GM12864 (cell line): ENCODE data around the gene TSPAN12.
"Not testable (repeated sequence)": the region's sequence is repeated elsewhere in the genome, so short reads cannot be mapped to it uniquely, and the experiment has no call there.

ENCODE experiments used
- DNase-seq: peaks from one replicate; pipeline ENCODE4 v3.0.0-alpha.2; 2011; ENCODE audit warnings: low read depth
- H3K4me3 ChIP-seq: 2 replicates; pipeline ENCODE4 v1.5.1; 2011; ENCODE audit warnings: mild to moderate bottlenecking, low read depth, low read length, control low read depth
- CTCF ChIP-seq: IDR thresholded peaks from 2 replicates; pipeline ENCODE4 v1.5.1; 2011; ENCODE audit warnings: low read depth, mild to moderate bottlenecking, moderate library complexity, low read length, control low read depth, inconsistent platforms; ENCODE audit errors: missing control alignments

TSPAN12 gene

GRCh38 chr7:120785095-120785494 lies 72.8 kb downstream of the TSPAN12 start:
- no peak for DNase-seq
- no peak for TF ChIP-seq CTCF
- H3K4me3 ChIP-seq, result no peak overlapping the region

- no peak for TF ChIP-seq CTCF
- H3K4me3 ChIP-seq, result no peak overlapping the region
- DNase-seq, result no peak
Observed at GRCh38 chr7:120783721-120784120, 74.2 kb downstream of the TSPAN12 start.

GRCh38 chr7:120783273-120783672 lies 74.7 kb downstream of the TSPAN12 start:
- no peak for DNase-seq
- no peak for TF ChIP-seq CTCF
- H3K4me3 ChIP-seq, result no peak overlapping the region

GRCh38 chr7:120781924-120782323 lies 76.0 kb downstream of the TSPAN12 start:
- H3K4me3 ChIP-seq, DNase-seq: not testable (repeated sequence)

GRCh38 chr7:120780938-120781337 lies 77.0 kb downstream of the TSPAN12 start:
- DNase-seq, result no peak
- TF ChIP-seq CTCF, result no peak
- H3K4me3 ChIP-seq, result no peak overlapping the region

- not testable (repeated sequence) for DNase-seq, H3K4me3 ChIP-seq
Observed at GRCh38 chr7:120780451-120780850, 77.5 kb downstream of the TSPAN12 start.

GRCh38 chr7:120779078-120779477 lies 78.9 kb downstream of the TSPAN12 start:
- DNase-seq, H3K4me3 ChIP-seq: not testable (repeated sequence)

GRCh38 chr7:120775755-120776154 lies 82.2 kb downstream of the TSPAN12 start:
- H3K4me3 ChIP-seq, result no peak overlapping the region
- no peak for TF ChIP-seq CTCF
- DNase-seq, result no peak

- TF ChIP-seq CTCF, result no peak
- no peak overlapping the region for H3K4me3 ChIP-seq
- no peak for DNase-seq
Observed at GRCh38 chr7:120774481-120774880, 83.5 kb downstream of the TSPAN12 start.
